Middle frontal gyrus (tissue), 1 donor: ENCODE data around the gene S100A1.
"Not testable (repeated sequence)": the region's sequence is repeated elsewhere in the genome, so short reads cannot be mapped to it uniquely, and the experiment has no call there.

Experiments
- DNase-seq: peaks from one replicate; pipeline ENCODE4 v3.0.0-alpha.2; 2015; ENCODE audit warnings: low spot score; ENCODE audit errors: extremely low spot score

The S100A1 gene

DNA sequence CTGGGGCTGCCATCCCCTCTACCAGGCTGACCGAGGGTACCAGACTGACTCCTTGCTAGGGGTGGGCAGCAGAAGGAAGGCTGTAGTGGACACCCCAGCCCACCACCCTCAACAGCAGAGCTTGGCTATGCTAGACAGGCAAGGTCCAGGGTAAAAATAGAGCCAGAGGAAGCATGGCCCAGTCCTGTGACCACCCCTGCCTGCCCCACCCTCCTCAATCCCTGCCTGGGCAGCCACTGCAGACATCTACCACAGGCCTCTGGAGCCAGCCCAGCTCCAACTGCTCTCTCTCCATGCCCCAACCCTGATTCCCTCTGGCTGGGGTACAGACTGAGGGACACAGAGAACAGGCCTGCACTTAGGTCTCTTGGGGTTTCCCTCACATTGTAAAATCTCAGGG, 1.7 kb downstream of the S100A1 start:
- no peak for DNase-seq

DNA sequence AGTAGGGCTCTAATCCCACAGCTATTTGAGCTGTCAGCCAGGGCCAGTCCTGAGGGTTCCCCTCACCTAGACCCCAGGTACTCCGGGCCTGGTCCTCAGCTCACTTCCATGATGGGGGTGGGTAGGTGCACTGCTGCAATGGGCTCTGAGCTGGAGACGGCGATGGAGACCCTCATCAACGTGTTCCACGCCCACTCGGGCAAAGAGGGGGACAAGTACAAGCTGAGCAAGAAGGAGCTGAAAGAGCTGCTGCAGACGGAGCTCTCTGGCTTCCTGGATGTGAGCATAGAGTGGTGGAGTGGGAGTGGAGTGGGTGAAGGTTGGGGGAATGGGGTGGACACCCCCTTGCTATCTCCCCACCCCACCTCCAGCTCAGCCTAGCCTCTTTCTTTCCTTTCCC, 2.1 kb downstream of the S100A1 start:
- DNase-seq: no peak

DNA sequence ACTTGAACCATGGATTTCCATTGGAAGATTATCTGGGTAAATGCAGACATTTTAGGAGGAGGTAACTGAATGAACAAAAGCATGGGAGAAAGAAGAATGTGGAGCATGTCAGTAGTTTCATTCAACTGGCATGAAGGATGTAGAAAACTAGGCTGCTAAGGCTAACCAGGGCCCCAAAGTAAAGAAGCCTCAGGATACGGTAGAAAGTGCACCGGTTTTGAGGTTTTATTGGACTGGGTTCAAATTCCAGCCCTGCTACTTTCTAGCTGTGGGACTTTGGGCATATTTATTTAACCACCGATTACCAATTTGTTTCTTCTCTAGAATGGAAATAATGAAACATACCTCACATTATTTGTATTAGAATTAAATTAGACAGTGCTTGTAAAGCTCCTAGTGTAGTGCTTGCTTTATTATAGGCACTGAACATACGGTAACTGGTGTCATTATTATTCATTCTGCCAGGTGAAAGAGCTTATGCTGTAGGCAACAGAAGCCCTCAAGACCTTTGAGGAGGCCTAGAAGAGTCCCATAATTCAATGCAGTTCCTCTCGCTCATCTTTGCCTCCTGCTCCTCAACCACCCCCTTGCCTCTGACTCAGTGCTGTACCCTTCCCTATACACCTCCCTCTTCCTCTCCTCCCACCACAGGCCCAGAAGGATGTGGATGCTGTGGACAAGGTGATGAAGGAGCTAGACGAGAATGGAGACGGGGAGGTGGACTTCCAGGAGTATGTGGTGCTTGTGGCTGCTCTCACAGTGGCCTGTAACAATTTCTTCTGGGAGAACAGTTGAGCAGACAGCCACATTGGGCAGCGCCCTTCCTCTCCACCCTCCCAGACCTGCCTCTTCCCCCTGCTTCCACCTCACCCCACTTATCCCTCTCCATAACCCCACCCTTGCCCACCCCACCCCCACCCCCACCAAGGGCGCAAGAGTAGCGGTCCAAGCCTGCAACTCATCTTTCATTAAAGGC, 3.1 kb downstream of the S100A1 start:
- no peak for DNase-seq

DNA sequence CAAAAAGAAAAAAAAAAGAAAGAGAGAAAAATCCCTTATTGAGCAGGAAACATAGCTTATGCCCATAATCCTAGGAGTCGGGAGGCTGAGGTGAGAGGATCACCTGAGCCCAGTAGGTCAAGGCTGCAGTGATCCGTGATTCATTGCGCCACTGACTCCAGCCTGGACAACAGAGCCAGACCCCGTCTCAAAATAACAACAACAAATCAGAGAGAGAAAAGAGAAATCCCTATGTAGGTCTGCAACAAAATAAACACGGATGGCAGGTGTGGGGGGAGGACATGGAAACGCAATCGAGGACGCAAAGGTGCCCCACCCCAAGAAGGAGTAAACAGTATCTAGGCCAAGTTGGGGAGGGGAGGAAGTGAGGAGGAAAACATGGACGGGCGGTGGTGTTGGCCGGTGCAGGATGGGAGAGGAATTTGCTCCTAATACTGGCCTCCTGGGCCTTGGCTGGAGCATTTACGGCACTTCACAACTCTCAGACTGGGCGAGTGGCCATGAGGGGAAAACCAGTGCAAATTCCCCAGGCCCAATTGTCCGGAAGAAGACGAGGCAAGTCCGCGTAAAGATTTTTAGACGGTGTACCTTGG, 5.0 kb downstream of the S100A1 start:
- no peak for DNase-seq

DNA sequence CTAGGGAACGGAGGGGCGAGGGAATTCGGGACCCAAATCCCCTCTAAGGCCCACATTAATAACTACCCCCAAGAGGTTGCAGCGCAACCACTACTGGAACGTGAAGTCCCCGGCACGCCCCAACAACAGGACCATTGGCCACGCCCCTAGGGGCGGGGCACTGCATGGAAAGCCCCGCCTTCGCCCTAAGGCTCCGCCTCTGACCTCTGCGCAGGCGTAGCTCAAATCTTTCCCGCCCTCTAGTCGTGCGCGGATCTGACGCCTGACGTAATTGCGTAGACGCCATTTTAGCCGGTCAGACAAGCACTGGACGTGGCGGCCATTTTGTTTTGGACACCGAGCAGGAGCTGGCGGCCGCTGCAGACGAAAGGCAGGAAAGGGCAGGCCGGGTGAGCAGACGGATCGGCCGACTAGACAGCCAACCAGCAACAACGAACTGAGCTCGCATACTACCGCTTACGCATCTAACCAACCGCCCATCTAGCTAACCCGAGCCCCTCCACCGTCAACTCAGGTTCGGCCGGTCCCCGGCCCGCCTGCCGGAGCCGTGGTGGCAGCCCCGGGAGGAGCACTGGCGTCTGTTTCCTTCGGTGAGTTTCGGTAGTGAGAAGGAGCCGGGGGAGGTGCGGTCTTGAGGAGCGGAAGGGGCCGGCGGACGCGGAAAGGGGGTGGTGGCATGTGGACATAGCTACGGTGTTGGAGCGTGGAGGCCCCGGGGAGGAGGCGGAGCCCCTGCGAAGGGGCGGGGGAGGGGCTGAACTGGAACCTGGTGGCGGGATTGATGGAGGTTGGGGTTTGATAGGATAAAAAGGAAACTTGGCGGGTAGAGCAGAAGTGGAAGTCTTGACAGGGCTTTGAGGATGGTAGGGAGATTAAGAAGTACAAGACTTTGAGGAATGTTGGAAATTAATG, 5.8 kb downstream of the S100A1 start, which contains the start of gene CHTOP:
Gene CHTOP, plus strand, starts transcription at position 313 of the 912 bp plus-strand sequence. CDS start 2,523 bp downstream, outside the sequence.
- DNase-seq: peak; percentile 99

DNA sequence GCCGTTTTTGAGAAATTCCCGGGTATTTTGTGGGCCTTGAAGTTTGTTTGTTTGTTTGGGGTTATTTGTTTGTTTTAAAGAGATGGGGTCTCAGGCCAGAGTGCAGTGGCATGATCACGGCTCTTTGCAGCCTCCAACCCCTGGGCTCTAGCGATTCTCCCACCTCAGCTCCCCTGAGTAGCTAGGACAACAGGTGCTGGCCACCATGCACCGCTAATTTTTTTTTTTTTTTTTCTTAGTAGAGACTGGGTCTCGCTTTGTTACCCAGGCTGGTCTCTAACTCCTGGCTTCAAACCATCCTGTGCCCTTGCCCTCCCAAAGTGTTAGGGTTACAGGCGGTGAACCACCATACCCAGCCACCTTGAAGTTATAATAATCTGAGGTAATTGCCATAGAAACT, 7.6 kb downstream of the S100A1 start:
- DNase-seq: no peak

DNA sequence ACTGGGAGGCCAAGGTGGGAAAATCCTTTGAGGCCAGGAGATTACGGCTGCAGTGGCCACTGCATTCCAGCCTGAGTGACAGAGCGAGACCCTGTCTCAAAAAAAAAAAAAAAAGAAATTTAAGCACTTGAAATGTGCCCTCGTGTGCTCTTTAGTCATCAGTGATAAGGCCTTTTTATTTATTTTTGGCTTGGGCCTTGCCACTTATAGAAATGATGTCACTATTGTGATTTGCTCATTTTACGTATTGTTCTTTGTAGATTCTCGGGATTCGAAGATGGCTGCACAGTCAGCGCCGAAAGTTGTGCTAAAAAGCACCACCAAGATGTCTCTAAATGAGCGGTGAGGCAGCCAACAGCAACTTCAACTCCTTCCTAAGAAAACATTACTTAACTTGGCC, 8.1 kb downstream of the S100A1 start:
- no peak for DNase-seq

DNA sequence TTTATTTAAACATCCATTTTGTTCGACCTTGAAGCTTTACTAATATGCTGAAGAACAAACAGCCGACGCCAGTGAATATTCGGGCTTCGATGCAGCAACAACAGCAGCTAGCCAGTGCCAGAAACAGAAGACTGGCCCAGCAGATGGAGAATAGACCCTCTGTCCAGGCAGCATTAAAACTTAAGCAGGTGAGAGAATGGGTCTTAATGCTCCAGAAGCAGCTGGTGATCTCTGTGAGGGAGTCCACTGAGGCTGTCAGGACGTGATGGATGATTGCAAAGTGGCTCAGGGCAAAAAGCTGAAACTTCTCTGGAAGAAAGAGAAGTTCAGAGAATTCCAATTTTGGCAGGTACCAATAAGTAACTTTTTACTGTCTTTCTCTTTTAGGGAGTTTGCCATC, 10.0 kb downstream of the S100A1 start:
- no peak for DNase-seq

DNA sequence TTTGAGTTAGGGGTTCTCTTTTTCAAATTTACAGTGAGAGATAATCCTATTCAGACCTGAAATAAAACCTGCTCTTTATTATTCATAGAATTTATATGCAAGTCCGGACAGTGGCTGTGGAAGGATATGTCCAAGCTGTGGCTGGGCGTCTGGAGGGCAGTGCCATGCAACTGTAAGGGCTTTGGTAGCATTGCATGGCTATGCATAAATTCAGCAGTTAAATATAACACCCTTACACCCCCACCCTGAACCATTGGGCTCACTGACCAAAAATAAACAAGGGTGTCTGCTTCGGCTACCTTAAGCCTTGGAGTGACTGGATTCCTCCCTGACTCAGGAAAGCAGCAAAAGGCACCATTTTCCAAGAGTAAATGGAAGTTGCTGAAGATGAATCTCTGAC, 11.0 kb downstream of the S100A1 start:
- DNase-seq: no peak

DNA sequence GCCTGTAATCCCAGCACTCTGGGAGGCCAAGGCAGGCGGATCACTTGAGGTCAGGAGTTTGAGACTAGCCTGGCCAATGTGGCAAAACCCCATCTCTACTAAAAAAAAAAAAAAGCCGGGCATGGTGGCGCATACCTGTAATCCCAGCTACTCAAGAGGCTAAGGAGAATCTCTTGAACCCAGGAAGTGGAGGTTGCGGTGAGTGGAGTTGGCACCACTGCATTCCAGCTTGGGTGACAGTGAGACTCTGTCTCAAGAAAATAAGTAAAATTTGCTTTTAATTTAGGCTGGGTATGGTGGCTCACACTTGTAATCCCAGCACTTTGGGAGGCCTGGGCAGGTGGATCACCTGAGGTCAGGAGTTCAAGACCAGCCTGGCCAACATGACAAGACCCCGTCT, 12.0 kb downstream of the S100A1 start:
- not testable (repeated sequence) for DNase-seq

DNA sequence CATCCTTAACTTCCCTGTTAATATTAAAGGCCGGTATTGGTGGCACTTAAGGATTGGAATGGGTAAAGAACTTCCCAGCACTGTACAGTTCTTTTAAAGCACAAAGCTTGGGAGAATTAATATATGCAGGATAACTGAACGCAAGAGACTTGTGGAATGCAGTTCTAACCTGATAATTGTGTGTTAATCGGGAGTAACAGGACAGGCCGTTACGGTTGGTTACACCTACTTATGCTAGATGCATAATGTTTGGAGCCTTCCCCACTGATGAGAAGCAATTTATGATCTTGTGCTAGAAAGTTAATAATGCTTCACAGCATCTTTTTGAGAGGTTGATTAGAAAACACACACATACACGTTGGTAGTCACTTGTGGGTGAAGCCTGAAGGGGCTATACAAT, 12.6 kb downstream of the S100A1 start:
- no peak for DNase-seq

DNA sequence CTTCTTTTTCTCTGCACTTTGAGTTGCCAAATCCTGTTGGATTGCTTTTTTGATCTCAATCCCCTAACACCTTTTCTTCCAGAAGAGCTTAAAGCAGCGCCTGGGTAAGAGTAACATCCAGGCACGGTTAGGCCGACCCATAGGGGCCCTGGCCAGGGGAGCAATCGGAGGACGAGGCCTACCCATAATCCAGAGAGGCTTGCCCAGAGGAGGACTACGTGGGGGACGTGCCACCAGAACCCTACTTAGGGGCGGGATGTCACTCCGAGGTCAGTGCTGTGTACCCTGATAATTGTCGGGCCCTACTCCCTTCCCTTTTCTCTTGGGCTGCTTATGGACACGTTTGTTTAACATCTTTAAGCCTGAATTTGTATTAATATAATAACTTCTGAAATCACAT, 13.9 kb downstream of the S100A1 start:
- no peak for DNase-seq

DNA sequence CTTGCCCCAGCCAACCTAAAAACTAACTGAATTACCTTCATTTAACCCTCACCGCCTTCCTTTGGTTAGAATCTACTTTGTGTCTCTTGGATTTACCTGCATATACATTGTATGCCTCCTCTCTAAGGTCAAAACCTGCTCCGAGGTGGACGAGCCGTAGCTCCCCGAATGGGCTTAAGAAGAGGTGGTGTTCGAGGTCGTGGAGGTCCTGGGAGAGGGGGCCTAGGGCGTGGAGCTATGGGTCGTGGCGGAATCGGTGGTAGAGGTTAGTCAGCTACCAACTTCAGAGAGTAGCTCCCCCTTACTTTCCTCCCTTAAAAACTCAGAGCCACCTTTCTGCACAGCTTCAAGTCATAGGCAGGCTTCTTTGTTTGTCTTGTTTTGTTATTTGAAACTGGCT, 14.9 kb downstream of the S100A1 start:
- no peak for DNase-seq

DNA sequence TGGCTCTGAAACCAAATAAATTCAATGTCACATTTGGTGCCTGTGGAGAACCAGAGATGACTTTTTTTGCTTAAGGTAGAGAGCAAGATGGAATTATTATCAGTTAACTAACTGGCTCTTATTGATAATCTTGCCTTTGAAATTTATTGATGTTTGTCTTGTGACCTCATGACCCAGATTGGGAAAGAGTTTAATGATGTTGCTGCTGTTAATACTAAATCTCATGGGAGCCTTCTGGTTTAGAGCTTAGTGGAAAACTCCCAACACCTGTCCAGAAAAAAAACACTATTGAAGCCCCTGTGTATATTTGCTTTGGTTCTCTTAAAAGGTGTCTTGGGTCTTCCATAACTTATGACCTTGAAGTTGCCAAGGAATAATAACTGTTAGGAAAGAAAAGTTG, 15.6 kb downstream of the S100A1 start:
- DNase-seq: no peak

DNA sequence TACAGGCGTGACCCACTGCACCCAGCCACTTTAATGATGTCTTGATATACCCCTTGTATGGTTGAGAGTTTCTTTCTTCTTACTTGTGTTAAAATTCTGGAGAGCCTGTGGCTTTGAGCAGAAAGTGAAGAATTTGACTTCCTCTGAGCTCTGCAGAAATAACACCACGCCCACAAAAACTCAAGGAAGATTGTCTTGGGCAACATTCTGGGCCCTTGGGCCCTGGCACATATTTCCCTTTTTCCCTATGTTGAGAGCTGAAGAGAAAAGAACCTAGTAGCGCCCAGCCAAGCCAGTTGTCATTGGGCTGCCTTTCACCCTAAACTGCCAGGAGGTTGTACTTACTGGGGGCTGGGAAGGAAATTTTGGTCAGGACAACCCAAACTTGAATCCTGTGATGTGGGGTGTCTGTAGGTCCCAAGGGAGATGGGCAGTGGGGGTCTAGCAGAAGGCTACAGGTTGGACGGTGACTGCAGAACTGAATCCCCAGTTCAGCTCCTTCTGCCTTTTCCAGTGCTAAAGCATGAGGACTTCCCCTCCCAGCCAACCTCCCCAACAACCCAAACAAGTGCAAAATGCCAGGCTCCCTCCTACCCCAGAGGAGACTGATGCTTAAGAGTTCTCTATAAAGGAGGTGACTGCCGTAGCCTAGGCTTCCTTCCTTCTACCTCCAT, 18.6 kb downstream of the S100A1 start:
- no peak for DNase-seq

DNA sequence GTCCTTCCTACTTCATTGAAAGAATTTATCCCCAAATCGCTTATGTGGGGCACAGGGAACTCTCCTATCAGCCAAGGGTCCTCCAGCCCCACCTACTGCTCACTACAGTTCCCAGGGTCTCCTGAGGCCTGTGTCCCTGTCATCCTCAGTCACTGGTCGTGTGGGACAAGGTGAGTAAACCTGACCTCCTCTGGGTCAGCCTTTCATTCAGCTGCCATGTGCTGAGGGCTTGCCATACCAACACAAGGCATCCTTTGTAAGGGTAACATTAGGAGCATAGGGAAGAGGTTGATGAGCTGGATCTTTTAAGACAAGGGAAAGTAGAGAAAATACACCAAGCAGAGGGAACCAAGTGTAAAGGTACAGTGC, 19.1 kb downstream of the S100A1 start:
- DNase-seq: no peak

DNA sequence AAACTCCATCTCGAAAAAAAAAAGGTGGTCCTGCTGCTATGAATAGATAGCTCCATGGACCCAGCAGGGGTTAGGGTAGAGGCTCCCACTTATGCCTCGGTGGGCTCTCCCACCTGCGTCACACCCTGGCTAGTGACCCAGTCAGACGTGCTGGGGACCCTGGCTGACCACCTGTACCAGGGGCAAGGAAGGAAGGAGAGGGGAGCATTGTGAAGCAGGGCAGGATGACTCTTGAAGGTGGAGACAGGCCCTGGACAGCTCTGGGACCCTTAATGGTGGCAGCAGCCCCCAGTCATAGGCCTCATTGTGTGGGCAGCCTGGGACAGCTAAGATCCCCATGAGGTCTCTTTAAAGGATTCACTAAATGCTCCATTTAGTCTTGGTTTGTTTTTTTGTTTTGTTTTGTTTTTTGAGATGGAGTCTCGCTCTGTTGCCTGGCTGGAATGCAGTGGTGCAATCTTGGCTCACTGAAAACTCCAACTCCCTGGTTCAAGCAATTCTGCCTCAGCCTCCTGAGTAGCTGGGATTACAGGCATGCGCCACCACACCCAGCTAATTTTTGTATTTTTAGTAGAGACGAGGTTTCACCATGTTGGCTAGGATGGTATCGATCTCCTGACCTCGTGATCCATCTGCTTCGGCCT, 19.9 kb downstream of the S100A1 start:
- DNase-seq: no peak

DNA sequence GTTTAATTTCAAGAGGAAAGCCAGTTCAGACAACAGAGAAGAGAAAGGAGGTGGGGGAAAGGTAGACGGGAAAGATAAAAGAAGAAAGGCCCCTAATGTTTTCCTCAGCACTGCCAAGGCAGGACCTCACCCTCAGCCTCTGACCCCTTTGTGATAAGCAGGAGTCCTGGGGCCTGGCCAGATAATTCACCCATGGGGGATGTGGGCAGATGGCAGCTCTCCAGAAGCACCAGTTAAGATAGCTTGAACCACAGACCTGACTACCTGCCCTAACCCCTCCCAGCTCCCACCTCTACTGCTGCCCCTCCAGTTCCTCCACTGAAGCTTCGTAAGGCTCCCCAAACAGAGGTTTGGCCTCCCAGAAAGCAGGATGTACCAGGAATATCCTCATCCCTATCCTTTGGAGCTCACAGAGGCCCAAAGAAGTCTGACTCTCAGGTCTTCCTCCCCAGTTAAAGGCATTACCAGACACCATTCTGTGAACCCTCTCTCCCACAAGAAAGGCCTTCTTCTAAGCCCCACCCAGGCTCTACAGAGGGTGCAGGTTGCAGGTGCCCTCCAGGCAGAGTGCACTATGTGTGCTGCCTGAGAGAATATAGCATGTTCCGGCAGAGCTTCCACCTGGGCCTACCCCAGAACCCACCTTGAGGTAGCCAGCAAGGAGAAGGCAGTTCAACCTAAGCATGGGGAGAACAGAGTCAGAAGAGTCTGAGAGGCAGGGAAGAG, 21.1 kb downstream of the S100A1 start:
- no peak for DNase-seq

DNA sequence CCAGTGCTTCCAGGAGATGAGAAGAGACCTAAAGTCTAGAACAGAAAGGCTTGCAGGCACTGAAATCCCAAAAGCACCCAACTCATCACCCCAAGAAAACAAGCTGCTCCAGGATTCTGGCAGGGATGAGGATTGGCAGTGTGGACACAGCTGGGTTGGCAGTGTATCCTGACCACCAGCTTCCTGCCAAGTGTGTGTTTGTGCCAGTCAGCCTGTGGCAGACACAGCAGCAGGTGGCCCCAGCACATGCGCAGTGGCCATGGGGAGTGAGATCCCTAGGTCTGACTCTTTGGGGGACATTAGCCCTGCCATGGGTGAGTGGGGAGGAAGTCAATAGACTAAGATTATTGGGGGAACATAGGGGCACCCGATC, 21.6 kb downstream of the S100A1 start:
- peak; percentile 67 for DNase-seq

DNA sequence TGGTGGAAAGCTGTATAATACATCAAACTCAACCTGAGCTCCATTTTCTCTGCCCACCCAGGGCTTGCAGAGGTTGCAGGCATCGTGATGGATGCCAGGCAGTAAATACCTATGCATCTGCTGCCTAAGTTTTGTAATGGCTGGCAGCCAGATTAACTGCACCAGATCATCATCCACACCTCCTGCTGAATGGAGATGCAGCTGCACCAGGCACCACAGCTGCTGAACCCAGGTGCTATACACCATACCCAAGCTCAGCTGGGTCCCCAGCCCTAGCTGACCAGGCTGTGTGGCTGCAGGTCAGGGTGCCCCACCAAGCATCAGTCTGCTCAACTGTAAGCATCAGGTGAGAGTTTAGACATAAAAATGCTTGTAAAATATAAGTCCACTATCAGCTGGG, 23.5 kb downstream of the S100A1 start:
- no peak for DNase-seq
